GM12874 (cell line): ENCODE data around the gene GALNT1.

ENCODE experiments used
- CTCF ChIP-seq: IDR thresholded peaks from 2 replicates; pipeline ENCODE4 v1.5.1; 2011; ENCODE audit warnings: low read depth, mild to moderate bottlenecking, control low read depth, low read length, moderate library complexity; ENCODE audit not compliant: insufficient read depth

The GALNT1 gene

GRCh38 chr18:35747894-35748472 lies 166.4 kb downstream of the GALNT1 start:
- no peak for TF ChIP-seq CTCF

- TF ChIP-seq CTCF = no peak
Observed at GRCh38 chr18:35749701-35750100, 168.2 kb downstream of the GALNT1 start.

GRCh38 chr18:35750929-35751328 lies 169.4 kb downstream of the GALNT1 start:
- no peak for TF ChIP-seq CTCF

GRCh38 chr18:35753306-35753910 lies 171.9 kb downstream of the GALNT1 start:
- no peak for TF ChIP-seq CTCF

- no peak for TF ChIP-seq CTCF
Observed at GRCh38 chr18:35754464-35754863, 172.9 kb downstream of the GALNT1 start.

- no peak for TF ChIP-seq CTCF
Observed at GRCh38 chr18:35755369-35755768, 173.8 kb downstream of the GALNT1 start.

- TF ChIP-seq CTCF = peak; percentile 59
Observed at GRCh38 chr18:35756506-35757117, 175.1 kb downstream of the GALNT1 start.
